Mesothelial cell of epicardium (in vitro differentiated cells): ENCODE results near the gene CACNA1B. TPM values are rescaled to one million over a fixed set of nuclear protein-coding genes. Genes with fewer than 3 reads are reported as not detected.
A peak's percentile ranks its signal among the peaks of the same experiment; 100 is the strongest.

ENCODE experiments used
- DNase-seq, 2 experiments: peaks; one replicate each; pipeline ENCODE4 v3.0.0; 2021; ENCODE audit warnings: low spot score in 2 of 2; ENCODE audit not compliant: unreplicated experiment in 2 of 2
- H3K27ac Mint-ChIP-seq: 2 replicates; pipeline ENCODE4 v1.8.0; 2021; ENCODE audit warnings: mixed read lengths
- H3K27me3 Mint-ChIP-seq: 2 replicates; pipeline ENCODE4 v1.8.0; 2021; ENCODE audit warnings: low read depth, mixed read lengths
- H3K36me3 Mint-ChIP-seq: 2 replicates; pipeline ENCODE4 v1.8.0; 2021; ENCODE audit warnings: mixed read lengths
- H3K4me1 Mint-ChIP-seq: 2 replicates; pipeline ENCODE4 v1.8.0; 2021; ENCODE audit warnings: mixed read lengths
- H3K4me3 Mint-ChIP-seq: 2 replicates; pipeline ENCODE4 v1.8.0; 2021; ENCODE audit warnings: mild to moderate bottlenecking, moderate library complexity, mixed read lengths
- H3K9me3 Mint-ChIP-seq: 2 replicates; pipeline ENCODE4 v1.8.0; 2021; ENCODE audit warnings: mixed read lengths
- total RNA-seq: library from RNA; stranded (reverse); gene quantifications from 3 replicates; pipeline ENCODE4 v1.2.1, GENCODE V29; 2021
- TF ChIP-seq, protein P1 (sequence below): fragments of 200-600 bp; sonication (generic); IDR thresholded peaks from one replicate; pipeline ENCODE4 v1.5.0; 2021; ENCODE audit warnings: antibody characterized with exemption; ENCODE audit not compliant: unreplicated experiment

Gene CACNA1B
- total RNA-seq, 1 donor from 2014 or later = 0.87 TPM

DNA sequence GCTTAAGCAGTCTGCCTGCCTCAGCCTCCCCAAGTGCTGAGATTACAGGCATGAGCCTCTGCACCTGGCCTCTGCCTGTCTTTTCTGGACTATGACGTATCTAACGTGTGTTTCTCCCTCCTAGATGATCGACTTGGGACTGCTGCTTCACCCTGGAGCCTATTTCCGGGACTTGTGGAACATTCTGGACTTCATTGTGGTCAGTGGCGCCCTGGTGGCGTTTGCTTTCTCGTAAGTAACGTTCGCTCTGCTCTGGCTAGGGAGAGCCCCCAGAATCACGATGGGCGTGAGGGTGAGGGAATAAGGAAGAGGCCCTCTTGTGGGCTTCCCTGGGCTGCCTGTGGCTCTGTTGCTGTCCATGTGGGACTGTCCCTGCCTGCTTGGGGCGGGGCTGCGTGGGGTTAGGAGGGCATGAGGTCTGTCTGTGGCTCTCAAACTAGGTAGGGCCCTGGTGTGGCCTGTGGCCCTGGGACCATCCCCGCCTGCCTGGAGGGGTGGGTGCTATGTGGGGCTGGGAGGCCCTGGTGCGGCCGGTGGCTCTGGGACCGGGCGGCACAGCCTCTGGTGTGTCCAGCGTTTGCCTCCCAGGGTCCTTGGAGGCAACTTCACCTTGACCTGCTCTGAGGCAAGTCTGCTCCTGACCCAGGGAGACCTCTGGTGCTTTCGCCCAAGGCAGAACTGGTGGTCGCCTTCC, 171.7 kb downstream of the CACNA1B start:
- TF ChIP-seq, protein P1, sequence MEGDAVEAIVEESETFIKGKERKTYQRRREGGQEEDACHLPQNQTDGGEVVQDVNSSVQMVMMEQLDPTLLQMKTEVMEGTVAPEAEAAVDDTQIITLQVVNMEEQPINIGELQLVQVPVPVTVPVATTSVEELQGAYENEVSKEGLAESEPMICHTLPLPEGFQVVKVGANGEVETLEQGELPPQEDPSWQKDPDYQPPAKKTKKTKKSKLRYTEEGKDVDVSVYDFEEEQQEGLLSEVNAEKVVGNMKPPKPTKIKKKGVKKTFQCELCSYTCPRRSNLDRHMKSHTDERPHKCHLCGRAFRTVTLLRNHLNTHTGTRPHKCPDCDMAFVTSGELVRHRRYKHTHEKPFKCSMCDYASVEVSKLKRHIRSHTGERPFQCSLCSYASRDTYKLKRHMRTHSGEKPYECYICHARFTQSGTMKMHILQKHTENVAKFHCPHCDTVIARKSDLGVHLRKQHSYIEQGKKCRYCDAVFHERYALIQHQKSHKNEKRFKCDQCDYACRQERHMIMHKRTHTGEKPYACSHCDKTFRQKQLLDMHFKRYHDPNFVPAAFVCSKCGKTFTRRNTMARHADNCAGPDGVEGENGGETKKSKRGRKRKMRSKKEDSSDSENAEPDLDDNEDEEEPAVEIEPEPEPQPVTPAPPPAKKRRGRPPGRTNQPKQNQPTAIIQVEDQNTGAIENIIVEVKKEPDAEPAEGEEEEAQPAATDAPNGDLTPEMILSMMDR = no peak
- Mint-ChIP-seq H3K4me1 (peaks cover 8% of the 10 kb centered on the region), H3K9me3 (no peaks in the 10 kb centered on the region), H3K27ac (no peak overlapping the region), H3K27me3 (peaks cover 8% of the 10 kb centered on the region), H3K36me3 (no peaks in the 10 kb centered on the region), H3K4me3 (no peak overlapping the region)
- peak; percentile 8 to 34 for DNase-seq

DNA sequence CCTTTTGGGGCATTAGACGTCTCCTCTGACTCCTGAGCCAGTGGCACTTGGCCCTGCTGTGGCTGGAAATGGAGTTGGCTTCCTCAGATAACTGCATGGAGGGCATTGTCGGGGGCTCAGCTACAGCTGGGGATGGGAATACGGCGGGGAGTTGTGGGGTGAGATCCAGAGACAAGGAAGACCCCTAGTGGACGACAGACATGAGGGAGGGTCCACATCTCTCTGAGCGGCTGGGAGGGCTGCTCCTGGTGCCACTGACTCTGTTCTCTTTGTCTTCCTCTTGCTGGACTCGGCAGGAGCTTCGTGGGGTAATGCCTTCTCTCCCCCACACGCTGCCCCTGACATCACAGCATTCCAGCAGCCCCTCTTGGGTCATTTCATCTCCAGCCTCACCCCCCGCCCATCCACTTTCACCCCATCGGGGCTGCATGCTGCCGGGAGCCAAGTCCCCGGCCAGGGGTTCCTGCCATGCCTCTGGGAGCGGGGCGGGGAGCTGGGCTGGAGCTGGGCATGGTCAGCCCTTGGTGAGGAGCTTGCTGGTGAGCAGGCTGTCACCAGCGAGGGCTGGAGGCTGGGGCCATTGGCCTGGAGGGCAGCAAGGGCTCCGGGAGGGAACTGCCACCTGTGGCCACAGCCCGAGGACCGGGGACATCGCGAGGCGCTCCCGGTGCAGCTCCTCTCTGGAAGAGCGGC, 172.3 kb downstream of the CACNA1B start:
- peak in 1 of 2 experiments; percentile 34 for DNase-seq

DNA sequence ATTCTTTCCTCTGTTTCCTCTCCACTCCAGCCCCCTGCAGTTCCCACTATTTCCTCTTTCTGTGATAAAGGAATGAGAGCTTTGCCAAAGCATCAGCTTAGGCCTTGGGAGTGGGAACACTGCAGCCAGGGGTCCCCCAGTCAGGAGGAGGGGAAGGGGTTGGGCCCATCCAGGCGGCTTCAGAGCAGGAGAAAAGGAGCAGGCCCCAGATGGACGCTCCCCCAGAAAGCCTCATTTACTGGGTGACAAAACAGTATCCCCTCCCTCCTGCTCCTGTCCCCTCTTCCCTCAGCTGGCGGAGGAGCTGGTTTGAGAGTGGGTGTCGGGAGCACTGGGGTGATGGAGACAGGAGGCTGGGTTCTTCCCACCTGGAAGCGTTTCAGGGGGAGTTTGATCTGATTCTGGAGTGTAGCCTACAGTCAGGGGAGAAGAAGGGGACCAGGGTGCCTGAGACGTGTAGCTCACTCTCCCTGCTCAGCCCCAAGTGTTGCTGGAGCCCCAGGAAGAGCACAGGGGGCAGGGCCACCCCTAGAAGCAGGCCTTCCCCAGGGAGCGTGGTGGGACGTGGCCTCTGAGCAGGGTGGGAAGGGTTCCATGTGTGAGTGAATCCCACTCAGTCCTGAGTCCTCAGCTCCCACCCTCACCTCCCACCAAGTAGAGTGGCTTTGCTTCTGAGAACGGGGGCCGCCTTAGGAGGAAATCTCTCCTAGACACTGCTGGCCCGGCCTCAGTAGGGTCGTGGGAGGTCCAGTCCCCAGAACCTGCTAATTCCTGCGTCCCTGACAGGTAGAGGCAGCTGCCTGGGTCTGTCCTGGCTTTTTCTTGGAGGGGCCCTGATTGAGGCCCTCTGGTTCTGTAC, 173.1 kb downstream of the CACNA1B start:
- peak in 1 of 2 experiments; percentile 37 for DNase-seq
- peak overlapping the region; percentile 59 for H3K27ac Mint-ChIP-seq
- TF ChIP-seq, protein P1 = no peak

More for the DNA sequence above, 172.3 kb downstream of the CACNA1B start:
- Mint-ChIP-seq H3K4me3 (no peak overlapping the region), H3K4me1 (peaks cover 8% of the 10 kb centered on the region), H3K36me3 (no peaks in the 10 kb centered on the region), H3K27ac (no peak overlapping the region), H3K9me3 (no peaks in the 10 kb centered on the region), H3K27me3 (peaks cover 5% of the 10 kb centered on the region)
- TF ChIP-seq, protein P1 = no peak

DNA sequence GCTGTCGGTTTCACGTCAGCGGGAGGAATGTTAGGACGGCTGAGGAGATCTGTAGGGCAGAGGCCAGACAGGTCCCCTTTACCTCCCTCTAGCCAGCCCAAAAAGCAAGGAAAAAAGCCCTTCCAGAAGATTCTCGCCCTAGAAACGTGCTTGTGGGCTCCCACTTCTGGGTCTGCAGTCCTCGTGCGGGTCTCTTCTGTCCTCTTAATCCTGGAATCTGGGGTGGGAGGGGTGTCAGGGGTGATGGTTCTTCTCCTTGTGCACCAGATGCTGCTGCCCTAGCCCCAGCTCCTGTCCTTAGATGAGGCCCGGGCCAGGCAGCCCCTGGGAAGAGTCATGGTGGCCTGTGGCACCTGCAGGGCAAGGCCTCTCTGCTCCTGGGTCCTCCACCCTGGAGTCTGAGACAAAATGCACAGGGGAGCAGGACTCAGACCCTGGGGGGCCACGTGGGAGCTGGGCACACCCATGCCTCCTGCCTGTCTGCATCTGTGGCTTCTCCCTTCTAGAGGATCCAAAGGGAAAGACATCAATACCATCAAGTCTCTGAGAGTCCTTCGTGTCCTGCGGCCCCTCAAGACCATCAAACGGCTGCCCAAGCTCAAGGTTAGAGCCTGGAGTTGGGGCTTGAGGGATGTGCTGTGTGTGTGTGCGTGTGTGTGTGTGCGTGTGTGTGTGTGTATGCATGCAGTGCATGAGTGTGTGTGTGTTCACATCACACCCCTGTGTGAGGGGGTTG, 174.2 kb downstream of the CACNA1B start:
- no peak overlapping the region for H3K27ac Mint-ChIP-seq
- no peak overlapping the region for H3K4me3 Mint-ChIP-seq
- H3K27me3 Mint-ChIP-seq = peaks cover 5% of the 10 kb centered on the region
- TF ChIP-seq, protein P1 = no peak
- H3K4me1 Mint-ChIP-seq = peaks cover 8% of the 10 kb centered on the region
- H3K36me3 Mint-ChIP-seq = no peaks in the 10 kb centered on the region
- DNase-seq = peak in 1 of 2 experiments; percentile 20
- no peaks in the 10 kb centered on the region for H3K9me3 Mint-ChIP-seq

More for the DNA sequence above, 173.1 kb downstream of the CACNA1B start:
- Mint-ChIP-seq H3K27me3 (peaks cover 5% of the 10 kb centered on the region), H3K9me3 (no peaks in the 10 kb centered on the region), H3K4me1 (peaks cover 8% of the 10 kb centered on the region), H3K36me3 (no peaks in the 10 kb centered on the region), H3K4me3 (no peak overlapping the region)

DNA sequence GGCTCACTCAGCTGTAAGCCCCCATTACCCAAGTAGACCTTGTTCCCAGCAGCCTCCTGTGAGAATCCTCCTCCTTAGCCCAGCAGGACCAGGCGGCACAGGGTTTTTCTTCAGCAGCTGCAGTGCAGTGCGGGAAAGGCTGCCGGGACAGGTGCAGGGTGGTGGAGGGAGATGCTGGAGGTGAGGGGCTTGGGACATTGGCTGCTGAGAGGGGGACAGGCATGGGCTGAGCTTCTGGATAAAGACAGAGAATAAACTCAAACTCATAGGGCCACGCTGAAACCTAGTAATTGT, 174.7 kb downstream of the CACNA1B start:
- H3K27ac Mint-ChIP-seq = no peak overlapping the region
- peaks cover 5% of the 10 kb centered on the region for H3K27me3 Mint-ChIP-seq

More for the DNA sequence above, 174.7 kb downstream of the CACNA1B start:
- TF ChIP-seq, protein P1 = no peak
- no peaks in the 10 kb centered on the region for H3K36me3 Mint-ChIP-seq
- no peak overlapping the region for H3K4me3 Mint-ChIP-seq
- peaks cover 8% of the 10 kb centered on the region for H3K4me1 Mint-ChIP-seq
- no peaks in the 10 kb centered on the region for H3K9me3 Mint-ChIP-seq
- DNase-seq = peak in 1 of 2 experiments; percentile 9
